GM13977 (cell line): Measurements from ENCODE around the gene RAD51B.
A peak's percentile ranks its signal among the peaks of the same experiment; 100 is the strongest.

Experiments
- DNase-seq: peaks from one replicate; pipeline ENCODE4 v3.0.0; 2012; ENCODE audit warnings: low spot score
- in situ Hi-C: fragments of 300-500 bp; cut with MboI; formaldehyde crosslinking; loops from one replicate; pipeline ENCODE4 v1.12.0; 2022; ENCODE audit warnings: low sequenced_read_pairs, low pct_unique_long_range_greater_than_20kb, mixed read lengths, inconsistent platforms; ENCODE audit not compliant: unreplicated experiment
- TF ChIP-seq, protein P1 (sequence below): IDR thresholded peaks from 2 replicates; pipeline ENCODE4 v1.5.1; 2012; ENCODE audit warnings: mild to moderate bottlenecking, control low read depth; ENCODE audit not compliant: insufficient read depth; ENCODE audit errors: extremely low read depth, missing control alignments

Gene RAD51B

DNA sequence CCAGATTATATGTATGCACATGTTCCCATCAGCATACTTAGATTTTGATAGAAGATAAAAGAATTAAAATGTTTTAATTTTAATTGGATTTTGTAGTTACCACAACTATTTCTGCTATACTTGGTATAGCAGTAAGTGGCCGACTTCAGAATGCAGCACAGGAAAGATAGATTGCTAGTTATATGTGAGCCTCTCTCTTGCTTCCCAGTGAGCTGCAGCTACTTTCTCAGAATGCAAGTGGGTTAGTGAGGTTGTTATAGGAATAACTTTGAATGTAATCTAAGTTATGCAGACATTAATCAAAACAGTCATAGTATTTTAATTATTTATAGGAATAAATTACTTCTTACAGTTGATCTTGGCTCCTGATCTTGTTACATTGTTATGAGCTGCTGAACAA is 240.6 kb downstream of the RAD51B start:
- TF ChIP-seq, protein P1, sequence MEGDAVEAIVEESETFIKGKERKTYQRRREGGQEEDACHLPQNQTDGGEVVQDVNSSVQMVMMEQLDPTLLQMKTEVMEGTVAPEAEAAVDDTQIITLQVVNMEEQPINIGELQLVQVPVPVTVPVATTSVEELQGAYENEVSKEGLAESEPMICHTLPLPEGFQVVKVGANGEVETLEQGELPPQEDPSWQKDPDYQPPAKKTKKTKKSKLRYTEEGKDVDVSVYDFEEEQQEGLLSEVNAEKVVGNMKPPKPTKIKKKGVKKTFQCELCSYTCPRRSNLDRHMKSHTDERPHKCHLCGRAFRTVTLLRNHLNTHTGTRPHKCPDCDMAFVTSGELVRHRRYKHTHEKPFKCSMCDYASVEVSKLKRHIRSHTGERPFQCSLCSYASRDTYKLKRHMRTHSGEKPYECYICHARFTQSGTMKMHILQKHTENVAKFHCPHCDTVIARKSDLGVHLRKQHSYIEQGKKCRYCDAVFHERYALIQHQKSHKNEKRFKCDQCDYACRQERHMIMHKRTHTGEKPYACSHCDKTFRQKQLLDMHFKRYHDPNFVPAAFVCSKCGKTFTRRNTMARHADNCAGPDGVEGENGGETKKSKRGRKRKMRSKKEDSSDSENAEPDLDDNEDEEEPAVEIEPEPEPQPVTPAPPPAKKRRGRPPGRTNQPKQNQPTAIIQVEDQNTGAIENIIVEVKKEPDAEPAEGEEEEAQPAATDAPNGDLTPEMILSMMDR = no peak
- no peak for DNase-seq
- in situ Hi-C loops = no loop called here

DNA sequence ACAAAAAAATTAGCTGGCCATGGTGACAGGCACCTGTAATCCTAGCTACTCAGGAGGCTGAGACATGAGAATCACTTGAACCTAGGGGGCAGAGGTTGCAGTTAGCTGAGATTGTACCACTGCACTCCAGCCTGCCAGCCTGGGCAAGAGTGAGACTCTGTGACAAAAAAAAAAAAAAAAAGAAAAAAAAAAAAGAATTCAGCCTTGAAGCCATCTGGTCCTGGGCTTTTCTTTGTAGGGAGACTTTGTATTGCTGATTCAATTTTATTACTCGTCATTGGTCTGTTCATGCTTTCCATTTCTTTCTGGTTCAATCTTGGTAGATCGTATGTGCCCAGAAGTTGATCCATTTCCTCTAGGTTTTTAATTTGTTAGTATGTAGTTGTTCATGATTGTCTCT is 243.1 kb downstream of the RAD51B start:
- TF ChIP-seq, protein P1 = no peak
- no peak for DNase-seq
- in situ Hi-C loops = no loop called here

DNA sequence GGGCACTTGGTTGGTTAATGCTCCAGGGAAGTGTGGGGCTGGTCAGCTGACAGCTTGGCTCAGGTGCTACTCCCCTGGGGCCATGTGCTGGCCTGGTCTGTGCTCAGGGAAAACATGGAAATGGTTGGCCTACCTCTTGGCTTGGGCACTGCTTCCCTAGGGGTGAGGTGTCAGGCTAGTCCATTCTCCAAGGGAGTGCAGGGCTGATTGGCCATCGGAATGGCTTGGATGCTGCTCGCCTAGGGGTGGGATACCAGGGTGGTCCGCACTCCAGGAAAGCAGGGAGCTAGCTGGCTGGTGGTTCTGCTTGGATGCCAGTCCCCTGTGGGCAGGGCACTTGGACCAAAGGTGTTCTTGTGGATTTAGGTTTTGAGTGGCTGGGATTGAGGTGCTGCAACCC is 245.7 kb downstream of the RAD51B start:
- DNase-seq = no peak
- in situ Hi-C loops = no loop called here
- TF ChIP-seq, protein P1 = no peak

DNA sequence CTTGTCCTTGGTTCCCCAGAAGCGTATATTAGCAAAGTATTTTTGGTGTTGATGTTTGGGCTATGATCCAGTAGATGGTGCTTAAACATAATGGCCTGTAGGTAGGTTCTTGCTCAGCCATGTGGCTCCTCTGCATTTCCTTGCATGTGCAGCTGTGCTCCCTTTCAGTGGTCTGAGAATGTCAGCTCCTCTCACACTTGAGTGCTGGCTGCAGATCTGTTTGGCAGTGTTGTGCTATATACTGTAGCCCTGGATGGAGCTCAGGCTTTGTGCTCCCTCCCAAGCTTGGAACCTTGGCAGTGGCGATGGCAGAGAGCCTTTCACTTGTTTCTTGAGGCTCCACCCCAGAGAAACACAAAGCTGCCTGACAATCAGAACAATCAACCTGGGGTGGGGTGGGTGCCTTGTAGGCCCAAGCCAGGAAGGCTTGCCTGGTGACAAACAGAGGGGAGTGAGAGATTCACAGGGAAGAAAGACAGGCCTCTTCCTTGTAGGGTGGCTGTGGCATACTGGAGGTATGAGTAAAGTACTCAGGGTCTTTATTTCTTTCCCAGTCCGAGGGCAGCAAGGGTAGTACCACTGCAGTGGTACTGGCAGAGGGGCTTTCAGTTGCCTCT is 255.3 kb downstream of the RAD51B start:
- in situ Hi-C loops = no loop called here
- DNase-seq = no peak
- TF ChIP-seq, protein P1 = peak; percentile 22

DNA sequence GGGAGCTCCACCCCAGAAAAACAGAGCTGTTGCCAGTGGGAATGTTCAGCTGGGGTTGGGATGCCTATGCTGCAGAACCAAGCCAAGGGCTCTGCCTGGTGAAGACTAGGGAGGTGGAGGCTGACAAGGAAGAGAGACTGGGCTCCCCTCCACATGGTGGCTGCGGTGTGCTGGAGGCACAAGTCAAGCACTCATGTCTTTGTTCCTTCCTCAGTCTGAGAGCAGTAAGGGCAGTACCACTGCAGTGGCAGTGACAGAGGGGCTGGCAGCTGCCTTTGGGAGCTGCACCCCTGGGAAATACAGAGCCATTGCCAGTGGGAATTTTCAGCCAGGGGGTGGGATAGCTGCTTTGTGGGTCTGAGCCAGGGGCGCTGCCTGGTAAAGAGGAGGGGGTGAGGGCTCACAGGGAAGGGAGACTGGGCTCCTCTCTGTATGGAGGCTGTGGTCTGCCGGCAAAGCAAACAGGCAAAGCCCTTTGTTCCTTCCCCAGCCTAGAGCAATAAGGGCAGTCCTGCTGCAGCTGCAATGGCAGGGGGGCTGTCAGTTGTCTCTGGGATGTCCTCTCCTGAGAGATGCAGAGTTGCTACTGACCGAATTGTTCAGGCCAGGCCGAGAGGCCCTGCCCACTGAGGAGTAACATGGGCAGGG is 255.9 kb downstream of the RAD51B start:
- in situ Hi-C loops = no loop called here
- TF ChIP-seq, protein P1 = no peak

DNA sequence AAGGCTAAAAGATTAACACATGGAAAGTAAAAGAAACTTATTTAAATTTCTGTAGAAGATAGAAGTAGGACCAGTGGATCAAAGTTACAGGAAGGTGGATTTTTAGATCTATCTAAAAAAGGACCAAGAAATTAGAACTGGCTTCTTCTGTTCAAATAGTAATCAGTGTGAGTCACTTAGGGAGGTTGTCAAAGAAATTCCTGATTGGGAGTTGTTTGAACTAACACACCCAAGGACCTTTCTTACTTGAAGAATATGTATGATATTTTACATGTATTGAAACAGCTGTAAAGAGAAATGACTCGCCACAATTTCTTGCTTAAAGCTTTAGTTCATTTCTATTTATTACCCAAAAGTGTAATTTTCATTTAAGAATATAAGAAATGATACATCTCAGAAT is 256.9 kb downstream of the RAD51B start:
- in situ Hi-C loops = no loop called here
- DNase-seq = no peak
- TF ChIP-seq, protein P1 = no peak

More for the DNA sequence above, 255.9 kb downstream of the RAD51B start:
- no peak for DNase-seq
